Activated T-cell treated with anti-CD3 and anti-CD28 coated beads, Interleukin-2, amount 50 U/mL, for 72 hours (primary cell): ENCODE data around the gene STX18. TPM values are rescaled to one million over a fixed set of nuclear protein-coding genes. Genes with fewer than 3 reads are reported as not detected.

Experiments used
- ATAC-seq, 2 donors: fragments of 150-1000 bp; cut with Tn5 transposase; replicated peaks in 1 of 2; 2 replicates each; pipeline ENCODE4 v1.10.0; 2021; ENCODE audit warnings: moderate library complexity in 2 of 2, mild to moderate bottlenecking in 1 of 2
- DNase-seq, 2 donors: peaks; one replicate each; pipeline ENCODE4 v3.0.0; 2021 to 2022; ENCODE audit warnings: mixed read lengths in 1 of 2
- H3K27ac Mint-ChIP-seq: one replicate; pipeline ENCODE4 v1.8.0; 2022; ENCODE audit warnings: mild to moderate bottlenecking, moderate library complexity, mixed read lengths
- H3K27me3 Mint-ChIP-seq: one replicate; pipeline ENCODE4 v1.8.0; 2022; ENCODE audit warnings: low read depth, mixed read lengths
- H3K36me3 Mint-ChIP-seq, 2 donors: one replicate each; pipeline ENCODE4 v1.8.0; 2022; ENCODE audit warnings: mixed read lengths in 2 of 2, mild to moderate bottlenecking in 1 of 2; ENCODE audit not compliant: insufficient read depth in 2 of 2
- H3K4me1 Mint-ChIP-seq: one replicate; pipeline ENCODE4 v1.8.0; 2022; ENCODE audit warnings: low read depth, mixed read lengths
- H3K4me3 Mint-ChIP-seq, 2 donors: one replicate each; pipeline ENCODE4 v1.8.0; 2022; ENCODE audit warnings: mild to moderate bottlenecking in 2 of 2, mixed read lengths in 2 of 2, moderate library complexity in 2 of 2
- H3K9me3 Mint-ChIP-seq, 2 donors: one replicate each; pipeline ENCODE4 v1.8.0; 2022; ENCODE audit warnings: mixed read lengths in 2 of 2
- total RNA-seq, 2 donors: library from RNA; stranded (reverse); gene quantifications; one replicate each; pipeline ENCODE4 v1.2.3, GENCODE V29; 2022

Gene STX18
- total RNA-seq, 2 donors from 2014 or later = 22.3 to 24.0 TPM

- Mint-ChIP-seq H3K9me3 (no peaks in the 10 kb centered on the region), H3K27me3 (no peaks in the 10 kb centered on the region), H3K4me3 (no peak overlapping the region), H3K36me3 (peaks cover 0 to 4% of the 10 kb centered on the region in 2 donors), H3K27ac (no peak overlapping the region), H3K4me1 (peaks cover 7% of the 10 kb centered on the region)
- ATAC-seq (no peak), DNase-seq (no peak)
Observed at GRCh38 chr4:4432341-4433125, 109.3 kb downstream of the STX18 start.

GRCh38 chr4:4430492-4431195 lies 111.2 kb downstream of the STX18 start:
- no peak overlapping the region for H3K4me3 Mint-ChIP-seq
- ATAC-seq (peak; percentile 81 to 82), DNase-seq (peak; percentile 46 to 54)
- no peak overlapping the region for H3K27ac Mint-ChIP-seq
- no peaks in the 10 kb centered on the region for H3K36me3 Mint-ChIP-seq
- no peaks in the 10 kb centered on the region for H3K4me1 Mint-ChIP-seq
- no peaks in the 10 kb centered on the region for H3K9me3 Mint-ChIP-seq
- no peaks in the 10 kb centered on the region for H3K27me3 Mint-ChIP-seq

- Mint-ChIP-seq H3K27ac (no peak overlapping the region), H3K4me3 (no peak overlapping the region), H3K9me3 (no peaks in the 10 kb centered on the region), H3K27me3 (no peaks in the 10 kb centered on the region), H3K36me3 (no peaks in the 10 kb centered on the region), H3K4me1 (no peaks in the 10 kb centered on the region)
- ATAC-seq = no peak
- DNase-seq = no peak
Observed at GRCh38 chr4:4428966-4429875, 112.6 kb downstream of the STX18 start.

- Mint-ChIP-seq H3K9me3 (no peaks in the 10 kb centered on the region), H3K36me3 (no peaks in the 10 kb centered on the region), H3K4me1 (no peaks in the 10 kb centered on the region), H3K4me3 (no peak overlapping the region), H3K27me3 (no peaks in the 10 kb centered on the region), H3K27ac (no peak overlapping the region)
- ATAC-seq (no peak), DNase-seq (no peak)
Observed at GRCh38 chr4:4427886-4428285, 114.0 kb downstream of the STX18 start.

- no peak overlapping the region for H3K4me3 Mint-ChIP-seq
- no peaks in the 10 kb centered on the region for H3K9me3 Mint-ChIP-seq
- DNase-seq = no peak
- no peaks in the 10 kb centered on the region for H3K4me1 Mint-ChIP-seq
- H3K27me3 Mint-ChIP-seq = no peaks in the 10 kb centered on the region
- H3K27ac Mint-ChIP-seq = no peak overlapping the region
- H3K36me3 Mint-ChIP-seq = no peaks in the 10 kb centered on the region
- ATAC-seq = no peak
Observed at GRCh38 chr4:4427121-4427870, 114.6 kb downstream of the STX18 start.

- no peaks in the 10 kb centered on the region for H3K36me3 Mint-ChIP-seq
- H3K4me3 Mint-ChIP-seq = no peak overlapping the region
- H3K27me3 Mint-ChIP-seq = no peaks in the 10 kb centered on the region
- H3K9me3 Mint-ChIP-seq = no peaks in the 10 kb centered on the region
- H3K27ac Mint-ChIP-seq = no peak overlapping the region
- DNase-seq (no peak), ATAC-seq (no peak)
- no peaks in the 10 kb centered on the region for H3K4me1 Mint-ChIP-seq
Observed at GRCh38 chr4:4426511-4427120, 115.2 kb downstream of the STX18 start.

DNA sequence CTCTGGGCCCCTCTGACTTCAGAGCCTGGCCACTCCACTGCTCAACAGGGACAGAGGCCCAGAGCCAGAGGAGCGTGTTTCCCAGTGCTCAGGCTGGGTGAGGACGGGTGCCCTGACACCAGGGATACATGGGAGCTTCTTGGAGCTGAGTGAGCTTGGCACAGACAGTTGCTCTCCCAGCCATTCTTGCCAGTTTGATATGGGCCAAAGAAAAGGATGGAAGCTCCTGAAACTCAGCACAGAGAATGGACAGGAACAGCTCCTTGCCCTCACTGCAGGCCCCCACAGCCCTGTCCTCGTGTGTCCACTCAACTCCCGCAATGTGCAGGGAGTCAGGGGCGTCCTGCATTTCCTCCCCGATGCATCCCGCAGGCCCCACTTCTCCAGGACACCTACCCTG lies 116.2 kb downstream of the STX18 start:
- Mint-ChIP-seq H3K27ac (no peak overlapping the region), H3K27me3 (no peaks in the 10 kb centered on the region), H3K4me3 (no peak overlapping the region), H3K36me3 (no peaks in the 10 kb centered on the region), H3K9me3 (no peaks in the 10 kb centered on the region), H3K4me1 (no peaks in the 10 kb centered on the region)
- DNase-seq = no peak
- no peak for ATAC-seq

DNA sequence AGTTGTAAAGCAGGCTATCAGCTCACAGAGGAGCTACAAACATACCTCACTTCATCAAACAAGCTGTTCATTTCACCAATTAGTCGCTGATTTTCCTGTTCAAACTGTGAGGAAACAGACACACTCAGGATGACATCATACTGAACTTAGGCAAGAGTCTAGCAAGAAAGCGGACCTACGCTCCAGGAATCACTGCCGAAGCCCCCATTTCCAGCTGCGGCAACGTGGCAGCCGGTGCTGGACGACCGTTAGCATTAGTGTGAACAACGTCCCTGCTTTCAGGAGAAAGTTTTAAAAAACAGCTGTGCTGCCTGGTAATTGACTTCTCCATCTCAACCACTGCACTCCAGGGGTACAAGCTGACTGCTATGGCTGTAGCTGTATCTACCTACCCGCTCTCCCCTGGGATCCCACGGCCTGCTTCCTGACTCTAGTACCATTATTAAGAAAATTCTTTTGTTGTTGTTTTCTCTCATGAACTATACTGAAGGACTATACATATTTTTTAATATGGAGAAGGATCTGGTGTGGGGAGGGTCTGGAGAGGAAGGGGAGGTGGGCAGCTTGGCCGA lies 116.6 kb downstream of the STX18 start:
- Mint-ChIP-seq H3K27ac (no peak overlapping the region), H3K27me3 (no peaks in the 10 kb centered on the region), H3K36me3 (no peaks in the 10 kb centered on the region), H3K9me3 (no peaks in the 10 kb centered on the region), H3K4me1 (no peaks in the 10 kb centered on the region), H3K4me3 (no peak overlapping the region)
- ATAC-seq (no peak), DNase-seq (no peak)

DNA sequence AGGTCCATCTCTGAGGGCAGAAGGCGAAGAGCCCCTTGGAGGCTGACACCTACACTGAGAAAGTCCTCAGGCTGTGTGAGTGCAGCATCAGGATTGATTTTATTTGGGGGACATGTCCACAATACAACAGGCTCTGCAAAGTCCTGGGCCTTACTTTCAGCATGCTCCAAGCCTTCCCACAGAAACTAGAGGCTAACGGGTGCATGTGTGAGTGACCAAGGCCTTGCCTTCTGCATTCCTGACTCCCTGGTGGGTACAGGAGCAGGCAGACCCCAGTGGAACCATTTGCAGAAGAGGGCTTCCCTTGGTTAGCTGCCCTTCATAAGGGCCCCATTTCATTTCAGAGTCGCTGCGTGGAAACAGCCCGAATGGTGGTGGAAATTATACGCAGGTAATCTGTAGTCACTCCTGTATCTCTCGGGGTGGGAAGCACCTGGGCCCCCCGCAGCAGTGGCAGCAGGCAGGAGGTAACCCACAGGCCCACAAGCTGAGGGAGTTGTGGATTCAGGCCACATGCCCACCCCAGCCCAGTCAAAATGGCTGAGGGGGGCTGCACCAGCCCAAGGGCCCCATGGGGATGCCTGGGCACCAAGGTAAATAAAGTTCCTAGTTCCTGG lies 117.2 kb downstream of the STX18 start:
- DNase-seq = no peak
- Mint-ChIP-seq H3K4me3 (no peak overlapping the region), H3K36me3 (peaks cover 0 to 2% of the 10 kb centered on the region in 2 donors), H3K9me3 (no peaks in the 10 kb centered on the region), H3K27ac (no peak overlapping the region), H3K27me3 (no peaks in the 10 kb centered on the region), H3K4me1 (peaks cover 2% of the 10 kb centered on the region)
- ATAC-seq = no peak

DNA sequence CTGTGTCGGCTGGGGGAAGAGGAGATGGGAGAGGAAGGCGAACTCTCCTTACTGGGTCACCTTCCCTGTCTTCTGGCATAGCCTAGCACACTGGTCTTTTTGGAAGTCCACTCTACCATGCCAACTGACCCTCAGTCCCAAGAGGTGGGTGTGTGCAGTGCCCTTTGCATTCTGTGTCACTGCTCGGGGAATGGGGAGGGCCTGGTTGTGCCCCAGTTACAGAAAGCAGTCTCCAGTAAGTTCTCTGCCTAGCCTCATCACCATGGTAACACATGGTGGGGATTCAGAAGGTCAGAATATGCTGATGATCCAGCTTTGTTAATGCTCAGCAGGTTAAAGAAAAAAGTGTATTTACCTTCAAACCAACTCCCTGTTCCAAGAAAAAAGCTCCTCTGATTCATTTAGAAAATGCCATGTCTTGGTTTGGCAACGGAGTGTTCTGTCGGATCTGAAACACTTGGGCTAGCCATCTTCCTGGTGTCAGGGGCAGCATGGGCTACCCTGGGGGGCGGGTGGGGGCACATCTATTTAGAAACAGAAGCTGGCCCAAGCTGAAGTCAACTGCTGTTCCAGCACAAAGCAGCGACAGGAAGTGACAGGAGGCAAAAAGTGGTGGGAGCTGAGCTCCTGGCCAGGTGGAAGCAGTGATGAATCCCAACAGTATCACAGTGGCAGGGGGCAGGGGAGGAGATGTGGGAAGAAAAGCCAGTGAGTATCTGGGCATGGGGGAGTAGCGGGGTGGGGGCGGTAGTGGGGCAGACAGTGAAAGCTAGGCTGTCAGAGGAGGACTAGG lies 117.9 kb downstream of the STX18 start:
- H3K27me3 Mint-ChIP-seq = no peaks in the 10 kb centered on the region
- no peak overlapping the region for H3K27ac Mint-ChIP-seq
- DNase-seq (no peak), ATAC-seq (no peak)
- H3K4me1 Mint-ChIP-seq = peaks cover 9% of the 10 kb centered on the region
- H3K36me3 Mint-ChIP-seq = peaks cover 2% of the 10 kb centered on the region in 2 donors
- H3K9me3 Mint-ChIP-seq = no peaks in the 10 kb centered on the region
- H3K4me3 Mint-ChIP-seq = no peak overlapping the region

DNA sequence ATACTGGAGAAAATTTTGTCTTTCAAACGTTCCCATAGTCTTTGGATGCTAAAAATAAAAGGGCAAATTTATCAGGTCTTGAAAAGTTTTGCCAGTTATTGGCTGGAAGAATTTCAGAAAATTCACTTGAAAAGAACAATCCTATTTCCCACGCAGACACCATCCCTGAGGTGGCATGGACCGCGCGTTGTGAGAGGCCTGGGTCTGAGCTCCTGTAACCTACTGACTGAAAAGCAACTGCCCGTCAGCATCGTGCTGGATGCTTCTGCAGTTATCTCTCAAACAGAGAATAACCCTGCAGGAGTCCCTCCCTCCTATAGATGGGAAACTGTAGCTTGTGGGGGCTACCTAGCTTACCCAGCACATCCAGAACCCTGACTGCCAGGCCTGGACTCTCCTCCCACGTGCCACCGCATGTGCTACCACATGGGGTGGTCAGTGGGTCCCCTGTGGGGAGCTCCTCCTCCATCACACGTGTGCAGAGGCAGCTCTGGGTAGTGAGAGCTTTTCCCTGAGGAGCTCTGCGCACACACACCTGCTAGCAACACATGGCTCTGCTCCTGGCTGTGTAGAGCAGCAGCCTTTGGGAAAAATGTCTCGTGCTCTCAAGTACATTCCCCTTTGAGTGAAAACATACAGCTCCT lies 118.9 kb downstream of the STX18 start:
- no peaks in the 10 kb centered on the region for H3K27me3 Mint-ChIP-seq
- no peak overlapping the region for H3K27ac Mint-ChIP-seq
- H3K9me3 Mint-ChIP-seq = no peaks in the 10 kb centered on the region
- DNase-seq (no peak), ATAC-seq (no peak)
- peaks cover 19% of the 10 kb centered on the region for H3K4me1 Mint-ChIP-seq
- H3K36me3 Mint-ChIP-seq = peaks cover 2% of the 10 kb centered on the region in 2 donors
- H3K4me3 Mint-ChIP-seq = no peak overlapping the region
